ENCODE measurements around the gene ENAH. TPM values are rescaled to one million over a fixed set of nuclear protein-coding genes. Genes with fewer than 3 reads are reported as not detected.

ENAH gene
- total and polyA plus RNA-seq, 4 donors, result 15.5 to 89.4 (median 48.4) TPM

- no peak for TF ChIP-seq CTCF (IDR thresholded peaks at IDR 0.05; ENCODE audit: control extremely low read depth, extremely low read depth)
- Histone ChIP-seq H3K4me3 (no peak overlapping the region), H3K4me1 (ENCODE audit: control insufficient read depth in 5 of 5, insufficient read depth in 5 of 5, low read length in 5 of 5) (peaks cover 0 to 12% (median 6%) of the 10 kb centered on the region in 5 donors), H3K36me3 (ENCODE audit: control insufficient read depth in 4 of 4, insufficient read depth in 4 of 4, low read length in 4 of 4) (peaks cover 0 to 22% (median 6%) of the 10 kb centered on the region in 4 donors), H3K27ac (ENCODE audit: low read depth in 1 of 2, low read length in 1 of 2) (no peak overlapping the region), H3K9ac (ENCODE audit: insufficient read depth in 1 of 2, low read length in 2 of 2) (no peak overlapping the region), H3K9me3 (ENCODE audit: control insufficient read depth in 4 of 4, insufficient read depth in 3 of 4, low read length in 3 of 4) (no peaks in the 10 kb centered on the region), H3K27me3 (ENCODE audit: control insufficient read depth in 3 of 3, insufficient read depth in 3 of 3, low read length in 2 of 3) (no peaks in the 10 kb centered on the region)
- ATAC-seq (ENCODE audit: insufficient read depth, low FRiP score) (no peak), DNase-seq (no peak)
- WGBS, 2 donors, result 89 to 93% methylated on average over 19 of the region's 19 CpGs
Observed at GRCh38 chr1:225519166-225519863, 133.6 kb downstream of the ENAH start.

- Histone ChIP-seq H3K4me3 (no peak overlapping the region), H3K4me1 (ENCODE audit: control insufficient read depth in 5 of 5, insufficient read depth in 5 of 5, low read length in 5 of 5) (peaks cover 0 to 4% (median 0%) of the 10 kb centered on the region in 5 donors), H3K9me3 (ENCODE audit: control insufficient read depth in 4 of 4, insufficient read depth in 3 of 4, low read length in 3 of 4) (no peaks in the 10 kb centered on the region), H3K27ac (ENCODE audit: low read depth in 1 of 2, low read length in 1 of 2) (no peak overlapping the region), H3K27me3 (ENCODE audit: control insufficient read depth in 3 of 3, insufficient read depth in 3 of 3, low read length in 2 of 3) (no peaks in the 10 kb centered on the region), H3K9ac (ENCODE audit: insufficient read depth in 1 of 2, low read length in 2 of 2) (no peak overlapping the region), H3K36me3 (ENCODE audit: control insufficient read depth in 4 of 4, insufficient read depth in 4 of 4, low read length in 4 of 4) (peaks cover 0 to 23% (median 11%) of the 10 kb centered on the region in 4 donors)
- ATAC-seq (ENCODE audit: insufficient read depth, low FRiP score) (no peak), DNase-seq (no peak)
- TF ChIP-seq CTCF (IDR thresholded peaks at IDR 0.05; ENCODE audit: control extremely low read depth, extremely low read depth), result no peak
- WGBS, 2 donors, result 41 to 71% methylated on average over 8 of the region's 8 CpGs
Observed at GRCh38 chr1:225517697-225518096, 135.2 kb downstream of the ENAH start.

DNA sequence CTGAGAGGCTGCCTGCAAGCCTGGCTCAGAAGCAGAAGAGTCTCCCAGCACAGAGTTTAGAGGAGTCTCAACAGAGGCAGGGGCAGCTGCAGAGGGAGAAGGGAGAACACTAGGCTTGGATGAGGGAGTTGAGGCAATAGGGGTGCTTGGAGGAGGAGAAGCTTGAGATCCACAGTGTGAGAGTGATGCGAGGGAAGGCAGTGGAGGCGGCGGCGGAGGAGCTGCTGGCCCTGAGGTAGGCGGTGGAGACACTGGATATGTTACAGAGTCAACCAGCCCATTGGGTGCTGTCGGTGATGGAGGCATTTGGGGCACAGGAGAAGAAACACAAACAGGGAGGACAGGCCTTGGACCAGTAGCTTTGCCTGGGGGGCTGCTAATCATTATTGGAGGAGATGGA is 135.7 kb downstream of the ENAH start:
- ATAC-seq (ENCODE audit: insufficient read depth, low FRiP score), result no peak
- Histone ChIP-seq H3K9ac (ENCODE audit: insufficient read depth in 1 of 2, low read length in 2 of 2) (no peak overlapping the region), H3K4me3 (no peak overlapping the region), H3K36me3 (ENCODE audit: control insufficient read depth in 4 of 4, insufficient read depth in 4 of 4, low read length in 4 of 4) (peaks cover 0 to 28% (median 13%) of the 10 kb centered on the region in 4 donors), H3K4me1 (ENCODE audit: control insufficient read depth in 5 of 5, insufficient read depth in 5 of 5, low read length in 5 of 5) (peaks cover 0 to 4% (median 0%) of the 10 kb centered on the region in 5 donors), H3K27ac (ENCODE audit: low read depth in 1 of 2, low read length in 1 of 2) (no peak overlapping the region), H3K9me3 (ENCODE audit: control insufficient read depth in 4 of 4, insufficient read depth in 3 of 4, low read length in 3 of 4) (no peaks in the 10 kb centered on the region), H3K27me3 (ENCODE audit: control insufficient read depth in 3 of 3, insufficient read depth in 3 of 3, low read length in 2 of 3) (no peaks in the 10 kb centered on the region)
- DNase-seq, result no peak
- TF ChIP-seq CTCF (IDR thresholded peaks at IDR 0.05; ENCODE audit: control extremely low read depth, extremely low read depth), result no peak
- 98 to 100% methylated on average over 6 of the region's 6 CpGs for WGBS, 2 donors

Measured in lung (tissue), 12 donors.